GM18507 (cell line): ENCODE results near the gene SRPK3.
A peak's percentile ranks its signal among the peaks of the same experiment; 100 is the strongest.
"Not testable (repeated sequence)": the region's sequence is repeated elsewhere in the genome, so short reads cannot be mapped to it uniquely, and the experiment has no call there.

Source experiments
- DNase-seq: peaks from one replicate; pipeline ENCODE4 v3.0.0; 2011; ENCODE audit warnings: low read depth; ENCODE audit not compliant: insufficient read length; ENCODE audit errors: extremely low spot score
- FAIRE-seq: peaks from 2 replicates; lab custom pipeline; 2011; peaks lifted over from hg19 to GRCh38; lab: Jason Lieb, UNC

Gene SRPK3

GRCh38 chrX:153744210-153745066 lies 36.4 kb upstream of the SRPK3 start:
- FAIRE-seq (no peak), DNase-seq (no peak)

- not testable (repeated sequence) for FAIRE-seq
Observed at GRCh38 chrX:153745067-153745433, 35.8 kb upstream of the SRPK3 start.

GRCh38 chrX:153746359-153746758 lies 34.5 kb upstream of the SRPK3 start:
- DNase-seq = no peak

More at GRCh38 chrX:153745067-153745433, 35.8 kb upstream of the SRPK3 start:
- not testable (repeated sequence) for DNase-seq

GRCh38 chrX:153746991-153747390 lies 33.9 kb upstream of the SRPK3 start:
- not testable (repeated sequence) for DNase-seq, FAIRE-seq

More at GRCh38 chrX:153746359-153746758, 34.5 kb upstream of the SRPK3 start:
- FAIRE-seq = no peak

- not testable (repeated sequence) for DNase-seq, FAIRE-seq
Observed at GRCh38 chrX:153749017-153749416, 31.8 kb upstream of the SRPK3 start.

GRCh38 chrX:153750127-153750774 lies 30.6 kb upstream of the SRPK3 start:
- DNase-seq (no peak), FAIRE-seq (no peak)

GRCh38 chrX:153755136-153755535 lies 25.7 kb upstream of the SRPK3 start:
- FAIRE-seq (no peak), DNase-seq (no peak)

GRCh38 chrX:153761863-153762262 lies 19.0 kb upstream of the SRPK3 start:
- FAIRE-seq = no peak
- no peak for DNase-seq

- no peak for FAIRE-seq
- DNase-seq = no peak
Observed at GRCh38 chrX:153762626-153763173, 18.1 kb upstream of the SRPK3 start.

- FAIRE-seq (no peak), DNase-seq (no peak)
Observed at GRCh38 chrX:153763298-153763932, 17.4 kb upstream of the SRPK3 start.

GRCh38 chrX:153763989-153764755 lies 16.7 kb upstream of the SRPK3 start, which contains the start of gene PLXNB3:
PLXNB3 (plus strand) TSS chrX:153764249; CDS start chrX:153765536, 1,287 bp downstream.
- peak; percentile 77 for FAIRE-seq
- DNase-seq = peak; percentile 39

GRCh38 chrX:153764786-153765137 lies 16.1 kb upstream of the SRPK3 start:
- DNase-seq (no peak), FAIRE-seq (no peak)

- DNase-seq (no peak), FAIRE-seq (no peak)
Observed at GRCh38 chrX:153765138-153766079, 15.4 kb upstream of the SRPK3 start.

GRCh38 chrX:153766098-153766817 lies 14.6 kb upstream of the SRPK3 start:
- no peak for DNase-seq
- no peak for FAIRE-seq

GRCh38 chrX:153766871-153767673 lies 13.8 kb upstream of the SRPK3 start:
- FAIRE-seq (no peak), DNase-seq (no peak)

- no peak for DNase-seq
- no peak for FAIRE-seq
Observed at GRCh38 chrX:153767674-153768055, 13.2 kb upstream of the SRPK3 start.
